K562 (cell line): ENCODE results near the gene EP300. TPM values are rescaled to one million over a fixed set of nuclear protein-coding genes. Genes with fewer than 3 reads are reported as not detected.

Source experiments
- C11orf30 ChIP-seq: fragments of 450-650 bp; IDR thresholded peaks from 2 replicates; pipeline ENCODE4 v1.6.1; 2016; ENCODE audit warnings: low read depth, mild to moderate bottlenecking
- CREM ChIP-seq: IDR thresholded peaks from 2 replicates; pipeline ENCODE4 v1.6.1; 2014; ENCODE audit warnings: antibody characterized with exemption, low read depth
- ETS1 ChIP-seq: conservative IDR thresholded peaks from 2 replicates; pipeline ENCODE4 v1.6.1; 2011; ENCODE audit warnings: low read depth, mild to moderate bottlenecking, low read length; ENCODE audit not compliant: control insufficient read depth
- NR2C2 ChIP-seq, 2 experiments: fragments of 200-800 bp in 1 of 2; sonication (Bioruptor generic) in 1 of 2; sonication (generic) in 1 of 2; formaldehyde crosslinking in 1 of 2; IDR thresholded peaks; 2 replicates each; pipeline versions ENCODE4 v1.6.1 to v1.8.0; 2016 to 2022; ENCODE audit warnings: mild to moderate bottlenecking in 1 of 2, missing compliant biosample characterization in 1 of 2, missing genetic modification characterization in 1 of 2, missing genetic modification reagents in 1 of 2
- RB1 ChIP-seq: fragments of 450-650 bp; IDR thresholded peaks from 2 replicates; pipeline ENCODE4 v1.6.1; 2017; ENCODE audit warnings: low read depth, mild to moderate bottlenecking
- RERE ChIP-seq: sonication (generic); formaldehyde crosslinking; IDR thresholded peaks from 2 replicates; pipeline ENCODE4 v1.8.0; 2023; ENCODE audit warnings: missing genetic modification reagents, mild to moderate bottlenecking, borderline replicate concordance
- SIX5 ChIP-seq, 2 experiments: IDR thresholded peaks; 2 replicates each; pipeline ENCODE4 v1.6.1; 2011; ENCODE audit warnings: low read length in 2 of 2, borderline replicate concordance in 1 of 2, low read depth in 1 of 2, mild to moderate bottlenecking in 1 of 2, moderate library complexity in 1 of 2; ENCODE audit not compliant: insufficient read depth in 1 of 2
- SP2 ChIP-seq: IDR thresholded peaks from 2 replicates; pipeline ENCODE4 v1.6.1; 2011; ENCODE audit warnings: mild to moderate bottlenecking, low read depth, low read length, moderate library complexity; ENCODE audit not compliant: poor library complexity, severe bottlenecking; ENCODE audit errors: extremely low read depth
- SREBF1 ChIP-seq: fragments of 150-350 bp; IDR thresholded peaks from 2 replicates; pipeline ENCODE4 v1.6.1; 2014; ENCODE audit warnings: antibody characterized with exemption, low read depth, low read length, borderline replicate concordance
- YY1 ChIP-seq, 3 experiments: IDR thresholded peaks; 2 replicates each; pipeline ENCODE4 v1.6.1; 2011; ENCODE audit warnings: low read length in 2 of 3, mild to moderate bottlenecking in 2 of 3, moderate library complexity in 2 of 3, borderline replicate concordance in 1 of 3, control low read depth in 1 of 3, low read depth in 1 of 3; ENCODE audit not compliant: insufficient read depth in 3 of 3, insufficient replicate concordance in 2 of 3, control insufficient read depth in 1 of 3, insufficient read length in 1 of 3; ENCODE audit errors: extremely low read depth in 1 of 3
- ZC3H4 ChIP-seq: sonication (generic); formaldehyde crosslinking; IDR thresholded peaks from 2 replicates; pipeline ENCODE4 v1.9.0; 2021; ENCODE audit warnings: missing genetic modification reagents, borderline replicate concordance
- ZNF324 ChIP-seq: fragments of 250-450 bp; sonication (Bioruptor Pico); IDR thresholded peaks from 2 replicates; pipeline ENCODE4 v1.4.0; 2020; ENCODE audit warnings: mild to moderate bottlenecking
- ZNF395 ChIP-seq: fragments of 200-800 bp; sonication (Bioruptor generic); IDR thresholded peaks from 2 replicates; pipeline ENCODE4 v1.6.1; 2017; ENCODE audit warnings: missing genetic modification characterization, missing compliant biosample characterization
- polyA plus RNA-seq, 8 experiments: library from polyadenylated mRNA; depleted of rRNA in 4 of 8; stranded (reverse) in 5 of 8; unstranded in 3 of 8; fragments of >200 nt; fragmentation: Nextera tagmentation in 2 of 8; fragmentation: Illumina TruSeq in 1 of 8; extraction: Ambion mirVana in 2 of 8; extraction: Trizol in 1 of 8; gene quantifications; 2 replicates each; pipeline versions ENCODE4 v1.2.1 to v1.2.3, GENCODE V29; 2011 to 2014; ENCODE audit warnings: inconsistent platforms in 1 of 8, missing spikeins in 1 of 8
- total RNA-seq, 7 experiments: library from RNA; depleted of rRNA in 6 of 7; stranded (reverse); fragments of >200 nt in 6 of 7; fragmentation: Illumina TruSeq in 2 of 7; extraction: Trizol in 2 of 7; gene quantifications; 2 replicates each; pipeline versions ENCODE4 v1.2.1 to v1.2.3, GENCODE V29; 2011 to 2021; ENCODE audit warnings: low replicate concordance in 1 of 7
- TF ChIP-seq, protein P1 (sequence below): fragments of 450-650 bp; IDR thresholded peaks from 2 replicates; pipeline ENCODE4 v1.6.1; 2016; ENCODE audit warnings: low read depth, mild to moderate bottlenecking, moderate library complexity

EP300 gene
- total and polyA plus RNA-seq, 9 of the 15 experiments (the other 6 are each of a cell fraction or from before 2014, with no cell fraction given), result 2.2 to 28.6 (median 10.9) TPM

GRCh38 chr22:41204992-41205900 is 112.9 kb downstream of the EP300 start, which contains the start of gene L3MBTL2 (continued):
- TF ChIP-seq ZNF395 (peak; percentile 86), ZNF324 (CRISPR knock-in tag) (no peak), SREBF1 (no peak), SIX5 (IDR thresholded peaks at IDR 0.05; ENCODE audit: borderline replicate concordance in 1 of 2, insufficient read depth in 1 of 2, low read depth in 1 of 2, low read length in 2 of 2) (peak; percentile 72 to 77), C11orf30 (peak; percentile 87), CREM (peak; percentile 76), RERE (CRISPR knock-in tag) (no peak), RB1 (peak; percentile 88), ETS1 (peak; percentile 82), ZC3H4 (CRISPR knock-in tag) (no peak), YY1 (IDR thresholded peaks at IDR 0.05; ENCODE audit: borderline replicate concordance in 1 of 3, control insufficient read depth in 1 of 3, extremely low read depth in 1 of 3, insufficient read depth in 3 of 3, insufficient read length in 1 of 3, insufficient replicate concordance in 2 of 3, low read depth in 1 of 3, low read length in 2 of 3) (peak; percentile 74 to 95 (median 93)), NR2C2 (CRISPR knock-in tag; IDR thresholded peaks at IDR 0.05) (no peak), NR2C2 (tag; IDR thresholded peaks at IDR 0.05) (peak; percentile 23; the same call in 1 of the 2 replicates), SP2 (no peak)
- TF ChIP-seq, protein P1, sequence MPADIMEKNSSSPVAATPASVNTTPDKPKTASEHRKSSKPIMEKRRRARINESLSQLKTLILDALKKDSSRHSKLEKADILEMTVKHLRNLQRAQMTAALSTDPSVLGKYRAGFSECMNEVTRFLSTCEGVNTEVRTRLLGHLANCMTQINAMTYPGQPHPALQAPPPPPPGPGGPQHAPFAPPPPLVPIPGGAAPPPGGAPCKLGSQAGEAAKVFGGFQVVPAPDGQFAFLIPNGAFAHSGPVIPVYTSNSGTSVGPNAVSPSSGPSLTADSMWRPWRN, result no peak
